Measurements from ENCODE around the gene PPP2R2D.

- TF ChIP-seq ZNF219 (CRISPR knock-in tag; IDR thresholded peaks at IDR 0.05; ENCODE audit: borderline replicate concordance) (no peak), CTCF (IDR thresholded peaks at IDR 0.05) (no peak), ELF4 (CRISPR knock-in tag; IDR thresholded peaks at IDR 0.05; ENCODE audit: low read depth) (no peak), FOXP4 (CRISPR knock-in tag; IDR thresholded peaks at IDR 0.05) (no peak), SP1 (CRISPR knock-in tag; conservative IDR thresholded peaks at IDR 0.05) (no peak), IRF1 (CRISPR knock-in tag; IDR thresholded peaks at IDR 0.05) (no peak), ZBTB21 (CRISPR knock-in tag; IDR thresholded peaks at IDR 0.05; ENCODE audit: borderline replicate concordance) (no peak), ETV6 (CRISPR knock-in tag; IDR thresholded peaks at IDR 0.05) (no peak), STAT6 (CRISPR knock-in tag; conservative IDR thresholded peaks at IDR 0.05; ENCODE audit: low read depth) (no peak), ATF2 (CRISPR knock-in tag; IDR thresholded peaks at IDR 0.05; ENCODE audit: borderline replicate concordance, low read depth) (no peak)
Measured at GRCh38 chr10:131881104-131881880, 19.5 kb upstream of the PPP2R2D start.

Data from WTC11 (cell line).